ENCODE measurements around the gene GDF15. TPM values are rescaled to one million over a fixed set of nuclear protein-coding genes. Genes with fewer than 3 reads are reported as not detected.

The GDF15 gene
- total RNA-seq, 1 experiment from 2014 or later = 425 TPM

DNA sequence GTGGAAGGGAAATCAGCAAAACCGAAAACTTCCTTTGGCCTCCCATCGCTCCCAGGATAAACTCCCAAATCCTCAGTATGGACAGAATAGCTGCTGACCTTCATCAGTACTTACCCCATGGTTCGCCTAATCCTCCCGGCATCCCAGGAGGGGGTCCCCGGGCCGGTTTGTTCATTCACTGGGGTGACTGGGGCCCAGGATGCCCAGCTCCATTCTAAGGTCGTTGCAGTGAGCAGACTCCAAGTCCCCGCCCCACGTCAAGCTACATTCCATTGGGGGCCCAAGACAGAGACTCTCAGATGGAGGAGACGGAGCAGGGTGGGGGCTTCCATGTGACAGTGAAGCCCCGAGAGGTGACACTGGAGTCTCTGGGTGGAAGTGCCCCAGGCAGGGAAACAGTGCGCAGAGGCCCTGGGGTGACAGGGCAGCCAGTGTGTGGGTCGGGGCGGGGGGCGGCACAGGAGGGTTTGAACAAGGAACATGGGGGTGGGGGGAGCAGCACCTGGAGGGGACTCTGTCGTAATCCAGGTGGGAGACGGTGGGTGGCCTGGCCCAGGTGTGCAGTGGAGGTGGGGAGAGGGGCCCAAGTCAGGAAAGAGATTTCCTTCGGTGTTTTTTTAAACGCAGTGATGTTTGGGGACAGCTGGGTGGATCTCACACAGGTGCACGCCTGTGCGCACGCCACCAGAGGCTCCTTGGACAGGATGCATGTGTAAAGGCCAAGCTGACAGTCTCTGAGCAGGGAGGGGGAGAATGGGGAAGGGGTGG, 38.3 kb downstream of the GDF15 start:
- Histone ChIP-seq H3K9me2 (ENCODE audit: insufficient read depth) (no peaks in the 10 kb centered on the region), H3K9ac (ENCODE audit: low read length) (no peak overlapping the region), H3K9me3 (ENCODE audit: control insufficient read depth in 1 of 2, insufficient read depth in 1 of 2, low read depth in 1 of 2, low read length in 2 of 2) (no peaks in the 10 kb centered on the region), H3K4me2 (ENCODE audit: low read length) (no peak overlapping the region), H2AFZ (ENCODE audit: low read depth, low read length, poor library complexity, severe bottlenecking) (no peak overlapping the region), H3K27ac (ENCODE audit: low read depth, low read length) (no peak overlapping the region), H3K36me3 (ENCODE audit: control insufficient read depth in 1 of 2, insufficient read depth in 2 of 2, low read length in 2 of 2) (peaks cover 0 to 2% of the 10 kb centered on the region in 2 experiments; a peak in 2 of 4 replicates), H4K20me1 (ENCODE audit: insufficient read depth) (no peaks in the 10 kb centered on the region), H3K4me3 (replicated peaks in 1 of 2; ENCODE audit: low read depth in 1 of 2, low read length in 2 of 2) (no peak overlapping the region), H3K27me3 (ENCODE audit: insufficient read depth, low read length) (no peaks in the 10 kb centered on the region), H3K4me1 (ENCODE audit: control insufficient read depth in 1 of 2, insufficient read depth in 2 of 2, low read length in 2 of 2) (peaks cover 22 to 50% of the 10 kb centered on the region in 2 experiments), H3K79me2 (ENCODE audit: insufficient read depth, low read length) (peaks cover 78% of the 10 kb centered on the region)
- CTCF ChIA-PET = interaction anchor here (0.6 kb wide), 1 partner anchor 114 kb away, joined by 3 read pairs; no protein-coding TSS in a partner anchor
- POLR2A ChIA-PET = no interaction called here
- RAD21 ChIA-PET (ENCODE audit: low non-redundant PET in 1 of 2, low total read pairs in 2 of 2, uncharacterized antibody in 2 of 2, unreplicated experiment in 2 of 2) = no interaction called here
- ATAC-seq (no peak), DNase-seq (ENCODE audit: low read depth, low spot score) (no peak)
- BruUV-seq (replicated peaks) = no TSS peak
- intact Hi-C loops (cut with micrococcal nuclease) = no loop called here
- no peak for TF ChIP-seq RAD21 (IDR thresholded peaks at IDR 0.05; ENCODE audit: low read depth)
- TF ChIP-seq EZH2 (IDR thresholded peaks at IDR 0.05) = no peak
- TF ChIP-seq EZH2phosphoT487 (IDR thresholded peaks at IDR 0.05; ENCODE audit: borderline replicate concordance) = no peak
- TF ChIP-seq CEBPB (IDR thresholded peaks at IDR 0.05; ENCODE audit: low read depth) = no peak
- TF ChIP-seq, protein P1, sequence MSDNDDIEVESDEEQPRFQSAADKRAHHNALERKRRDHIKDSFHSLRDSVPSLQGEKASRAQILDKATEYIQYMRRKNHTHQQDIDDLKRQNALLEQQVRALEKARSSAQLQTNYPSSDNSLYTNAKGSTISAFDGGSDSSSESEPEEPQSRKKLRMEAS (IDR thresholded peaks at IDR 0.05) = no peak
- no peak for TF ChIP-seq ELF1 (IDR thresholded peaks at IDR 0.05; ENCODE audit: borderline replicate concordance, low read depth)
- TF ChIP-seq TCF7L2 (IDR thresholded peaks at IDR 0.05; ENCODE audit: borderline replicate concordance, extremely low read depth, insufficient read depth, insufficient read length) = no peak
- TF ChIP-seq POLR2A (IDR thresholded peaks at IDR 0.05; ENCODE audit: borderline replicate concordance, extremely low read depth, insufficient read depth, insufficient read length) = no peak
- no peak for TF ChIP-seq ZNF274 (IDR thresholded peaks at IDR 0.05; ENCODE audit: low read depth, low read length)
- TF ChIP-seq, protein P2, sequence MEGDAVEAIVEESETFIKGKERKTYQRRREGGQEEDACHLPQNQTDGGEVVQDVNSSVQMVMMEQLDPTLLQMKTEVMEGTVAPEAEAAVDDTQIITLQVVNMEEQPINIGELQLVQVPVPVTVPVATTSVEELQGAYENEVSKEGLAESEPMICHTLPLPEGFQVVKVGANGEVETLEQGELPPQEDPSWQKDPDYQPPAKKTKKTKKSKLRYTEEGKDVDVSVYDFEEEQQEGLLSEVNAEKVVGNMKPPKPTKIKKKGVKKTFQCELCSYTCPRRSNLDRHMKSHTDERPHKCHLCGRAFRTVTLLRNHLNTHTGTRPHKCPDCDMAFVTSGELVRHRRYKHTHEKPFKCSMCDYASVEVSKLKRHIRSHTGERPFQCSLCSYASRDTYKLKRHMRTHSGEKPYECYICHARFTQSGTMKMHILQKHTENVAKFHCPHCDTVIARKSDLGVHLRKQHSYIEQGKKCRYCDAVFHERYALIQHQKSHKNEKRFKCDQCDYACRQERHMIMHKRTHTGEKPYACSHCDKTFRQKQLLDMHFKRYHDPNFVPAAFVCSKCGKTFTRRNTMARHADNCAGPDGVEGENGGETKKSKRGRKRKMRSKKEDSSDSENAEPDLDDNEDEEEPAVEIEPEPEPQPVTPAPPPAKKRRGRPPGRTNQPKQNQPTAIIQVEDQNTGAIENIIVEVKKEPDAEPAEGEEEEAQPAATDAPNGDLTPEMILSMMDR (IDR thresholded peaks at IDR 0.05 in 2 of 3, conservative IDR thresholded peaks at IDR 0.05 in 1 of 3; ENCODE audit: borderline replicate concordance in 1 of 3, insufficient read depth in 1 of 3, low read depth in 2 of 3, low read length in 2 of 3) = no peak

Data from HCT116 (cell line).